Non-pigmented ciliary epithelial cell (primary cell): ENCODE measurements around the gene NDUFA7.
"Not testable (repeated sequence)": the region's sequence is repeated elsewhere in the genome, so short reads cannot be mapped to it uniquely, and the experiment has no call there.

Experiments
- DNase-seq: peaks from one replicate; pipeline ENCODE4 v3.0.0-alpha.2; 2010; ENCODE audit warnings: low read depth

The NDUFA7 gene

GRCh38 chr19:8341504-8341903 is 20.3 kb upstream of the NDUFA7 start:
- not testable (repeated sequence) for DNase-seq

GRCh38 chr19:8340341-8341096 is 19.3 kb upstream of the NDUFA7 start:
- DNase-seq = no peak

- no peak for DNase-seq
Observed at GRCh38 chr19:8338835-8339234, 17.7 kb upstream of the NDUFA7 start.

- no peak for DNase-seq
Observed at GRCh38 chr19:8337728-8338127, 16.6 kb upstream of the NDUFA7 start.

- no peak for DNase-seq
Observed at GRCh38 chr19:8336660-8337059, 15.5 kb upstream of the NDUFA7 start.

- DNase-seq = no peak
Observed at GRCh38 chr19:8336072-8336569, 14.9 kb upstream of the NDUFA7 start.

- DNase-seq = no peak
Observed at GRCh38 chr19:8335343-8336071, 14.3 kb upstream of the NDUFA7 start.

- no peak for DNase-seq
Observed at GRCh38 chr19:8334458-8335342, 13.5 kb upstream of the NDUFA7 start.

GRCh38 chr19:8333767-8334457 is 12.7 kb upstream of the NDUFA7 start:
- no peak for DNase-seq

GRCh38 chr19:8332976-8333766 is 12.0 kb upstream of the NDUFA7 start:
- DNase-seq = no peak

- no peak for DNase-seq
Observed at GRCh38 chr19:8331263-8331845, 10.2 kb upstream of the NDUFA7 start.

- no peak for DNase-seq
Observed at GRCh38 chr19:8329996-8330395, 8.8 kb upstream of the NDUFA7 start.

- no peak for DNase-seq
Observed at GRCh38 chr19:8325454-8325853, 4.3 kb upstream of the NDUFA7 start.

- no peak for DNase-seq
Observed at GRCh38 chr19:8324186-8325050, 3.2 kb upstream of the NDUFA7 start.

GRCh38 chr19:8323781-8324185 is 2.6 kb upstream of the NDUFA7 start:
- no peak for DNase-seq

GRCh38 chr19:8322638-8322997 is 1.4 kb upstream of the NDUFA7 start:
- DNase-seq = no peak

- no peak for DNase-seq
Observed at GRCh38 chr19:8321986-8322637, 937 bp upstream of the NDUFA7 start.

- no peak for DNase-seq
Observed at GRCh38 chr19:8320564-8321066, 560 bp downstream of the NDUFA7 start.
